Measurements from ENCODE around the gene PTK6. TPM values are rescaled to one million over a fixed set of nuclear protein-coding genes. Genes with fewer than 3 reads are reported as not detected.

The PTK6 gene
- total and polyA plus RNA-seq, 2 of the 13 experiments (the other 11 are each of a cell fraction or from before 2014, with no cell fraction given) = 0.08 TPM; not detected in 1

DNA sequence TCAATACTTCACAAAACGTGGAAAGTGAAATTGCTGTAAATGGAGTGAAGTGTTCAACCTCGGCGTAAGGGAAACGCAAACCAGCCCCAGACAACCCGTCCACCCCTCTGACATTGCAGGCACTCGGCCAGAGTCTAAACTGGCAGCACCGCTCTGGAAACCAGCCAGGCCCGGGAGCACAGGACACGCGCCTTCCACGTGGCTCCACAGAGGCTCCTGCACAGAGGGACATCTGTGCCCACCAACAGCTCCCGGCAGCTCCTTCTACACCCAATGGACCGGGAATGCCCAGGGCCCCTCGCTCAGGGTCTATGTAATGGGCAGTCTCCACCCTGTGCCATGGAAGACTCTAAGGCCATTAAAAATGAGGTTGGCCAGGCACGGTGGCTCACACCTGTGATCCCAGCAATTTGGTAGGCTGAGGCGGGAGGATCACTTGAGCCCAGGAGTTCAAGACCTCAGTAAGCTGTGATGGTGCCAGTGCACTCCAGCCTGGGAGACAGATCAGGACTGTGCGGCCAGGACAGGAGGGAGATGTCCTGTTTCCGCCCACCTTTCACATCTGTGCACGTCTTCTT, 40.2 kb upstream of the PTK6 start (continued):
- TF ChIP-seq BRCA1 (CRISPR knock-in tag; IDR thresholded peaks at IDR 0.05) (peak; percentile 76; the same call in 1 of the 2 replicates), GABPA (IDR thresholded peaks at IDR 0.05; ENCODE audit: low read depth, low read length) (no peak), GABPA (CRISPR knock-in tag; IDR thresholded peaks at IDR 0.05; ENCODE audit: low read depth) (no peak), HOXA7 (CRISPR knock-in tag; IDR thresholded peaks at IDR 0.05) (no peak), TEF (CRISPR knock-in tag; IDR thresholded peaks at IDR 0.05) (no peak), ZNF768 (CRISPR knock-in tag; IDR thresholded peaks at IDR 0.05) (no peak), MBNL3 (CRISPR knock-in tag; conservative IDR thresholded peaks at IDR 0.05) (no peak), NCOA5 (CRISPR knock-in tag; IDR thresholded peaks at IDR 0.05) (no peak), ZBTB3 (CRISPR knock-in tag; IDR thresholded peaks at IDR 0.05; ENCODE audit: borderline replicate concordance, low read depth) (no peak), NR2F2 (IDR thresholded peaks at IDR 0.05; ENCODE audit: borderline replicate concordance, low read depth) (no peak), TBX2 (CRISPR knock-in tag; IDR thresholded peaks at IDR 0.05; ENCODE audit: borderline replicate concordance) (peak; percentile 43; the same call in 1 of the 2 replicates), SMARCE1 (IDR thresholded peaks at IDR 0.05; ENCODE audit: borderline replicate concordance) (no peak), ZNF367 (CRISPR knock-in tag; IDR thresholded peaks at IDR 0.05; ENCODE audit: borderline replicate concordance) (no peak), SNAPC2 (CRISPR knock-in tag; IDR thresholded peaks at IDR 0.05) (no peak), ZNF619 (CRISPR knock-in tag; IDR thresholded peaks at IDR 0.05) (no peak), MED1 (CRISPR knock-in tag; IDR thresholded peaks at IDR 0.05) (0 out of 2 replicates have a peak, but pooled peaks have one; percentile 44), ZNF460 (CRISPR knock-in tag; IDR thresholded peaks at IDR 0.05; ENCODE audit: borderline replicate concordance) (no peak; the same call in 1 of the 2 replicates)
- TF ChIP-seq, protein P1, sequence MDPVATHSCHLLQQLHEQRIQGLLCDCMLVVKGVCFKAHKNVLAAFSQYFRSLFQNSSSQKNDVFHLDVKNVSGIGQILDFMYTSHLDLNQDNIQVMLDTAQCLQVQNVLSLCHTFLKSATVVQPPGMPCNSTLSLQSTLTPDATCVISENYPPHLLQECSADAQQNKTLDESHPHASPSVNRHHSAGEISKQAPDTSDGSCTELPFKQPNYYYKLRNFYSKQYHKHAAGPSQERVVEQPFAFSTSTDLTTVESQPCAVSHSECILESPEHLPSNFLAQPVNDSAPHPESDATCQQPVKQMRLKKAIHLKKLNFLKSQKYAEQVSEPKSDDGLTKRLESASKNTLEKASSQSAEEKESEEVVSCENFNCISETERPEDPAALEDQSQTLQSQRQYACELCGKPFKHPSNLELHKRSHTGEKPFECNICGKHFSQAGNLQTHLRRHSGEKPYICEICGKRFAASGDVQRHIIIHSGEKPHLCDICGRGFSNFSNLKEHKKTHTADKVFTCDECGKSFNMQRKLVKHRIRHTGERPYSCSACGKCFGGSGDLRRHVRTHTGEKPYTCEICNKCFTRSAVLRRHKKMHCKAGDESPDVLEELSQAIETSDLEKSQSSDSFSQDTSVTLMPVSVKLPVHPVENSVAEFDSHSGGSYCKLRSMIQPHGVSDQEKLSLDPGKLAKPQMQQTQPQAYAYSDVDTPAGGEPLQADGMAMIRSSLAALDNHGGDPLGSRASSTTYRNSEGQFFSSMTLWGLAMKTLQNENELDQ (CRISPR knock-in tag; IDR thresholded peaks at IDR 0.05; ENCODE audit: borderline replicate concordance) = no peak
- TF ChIP-seq, protein P2, sequence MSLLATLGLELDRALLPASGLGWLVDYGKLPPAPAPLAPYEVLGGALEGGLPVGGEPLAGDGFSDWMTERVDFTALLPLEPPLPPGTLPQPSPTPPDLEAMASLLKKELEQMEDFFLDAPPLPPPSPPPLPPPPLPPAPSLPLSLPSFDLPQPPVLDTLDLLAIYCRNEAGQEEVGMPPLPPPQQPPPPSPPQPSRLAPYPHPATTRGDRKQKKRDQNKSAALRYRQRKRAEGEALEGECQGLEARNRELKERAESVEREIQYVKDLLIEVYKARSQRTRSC (CRISPR knock-in tag; IDR thresholded peaks at IDR 0.05; ENCODE audit: low read depth) = no peak
- TF ChIP-seq, protein P3, sequence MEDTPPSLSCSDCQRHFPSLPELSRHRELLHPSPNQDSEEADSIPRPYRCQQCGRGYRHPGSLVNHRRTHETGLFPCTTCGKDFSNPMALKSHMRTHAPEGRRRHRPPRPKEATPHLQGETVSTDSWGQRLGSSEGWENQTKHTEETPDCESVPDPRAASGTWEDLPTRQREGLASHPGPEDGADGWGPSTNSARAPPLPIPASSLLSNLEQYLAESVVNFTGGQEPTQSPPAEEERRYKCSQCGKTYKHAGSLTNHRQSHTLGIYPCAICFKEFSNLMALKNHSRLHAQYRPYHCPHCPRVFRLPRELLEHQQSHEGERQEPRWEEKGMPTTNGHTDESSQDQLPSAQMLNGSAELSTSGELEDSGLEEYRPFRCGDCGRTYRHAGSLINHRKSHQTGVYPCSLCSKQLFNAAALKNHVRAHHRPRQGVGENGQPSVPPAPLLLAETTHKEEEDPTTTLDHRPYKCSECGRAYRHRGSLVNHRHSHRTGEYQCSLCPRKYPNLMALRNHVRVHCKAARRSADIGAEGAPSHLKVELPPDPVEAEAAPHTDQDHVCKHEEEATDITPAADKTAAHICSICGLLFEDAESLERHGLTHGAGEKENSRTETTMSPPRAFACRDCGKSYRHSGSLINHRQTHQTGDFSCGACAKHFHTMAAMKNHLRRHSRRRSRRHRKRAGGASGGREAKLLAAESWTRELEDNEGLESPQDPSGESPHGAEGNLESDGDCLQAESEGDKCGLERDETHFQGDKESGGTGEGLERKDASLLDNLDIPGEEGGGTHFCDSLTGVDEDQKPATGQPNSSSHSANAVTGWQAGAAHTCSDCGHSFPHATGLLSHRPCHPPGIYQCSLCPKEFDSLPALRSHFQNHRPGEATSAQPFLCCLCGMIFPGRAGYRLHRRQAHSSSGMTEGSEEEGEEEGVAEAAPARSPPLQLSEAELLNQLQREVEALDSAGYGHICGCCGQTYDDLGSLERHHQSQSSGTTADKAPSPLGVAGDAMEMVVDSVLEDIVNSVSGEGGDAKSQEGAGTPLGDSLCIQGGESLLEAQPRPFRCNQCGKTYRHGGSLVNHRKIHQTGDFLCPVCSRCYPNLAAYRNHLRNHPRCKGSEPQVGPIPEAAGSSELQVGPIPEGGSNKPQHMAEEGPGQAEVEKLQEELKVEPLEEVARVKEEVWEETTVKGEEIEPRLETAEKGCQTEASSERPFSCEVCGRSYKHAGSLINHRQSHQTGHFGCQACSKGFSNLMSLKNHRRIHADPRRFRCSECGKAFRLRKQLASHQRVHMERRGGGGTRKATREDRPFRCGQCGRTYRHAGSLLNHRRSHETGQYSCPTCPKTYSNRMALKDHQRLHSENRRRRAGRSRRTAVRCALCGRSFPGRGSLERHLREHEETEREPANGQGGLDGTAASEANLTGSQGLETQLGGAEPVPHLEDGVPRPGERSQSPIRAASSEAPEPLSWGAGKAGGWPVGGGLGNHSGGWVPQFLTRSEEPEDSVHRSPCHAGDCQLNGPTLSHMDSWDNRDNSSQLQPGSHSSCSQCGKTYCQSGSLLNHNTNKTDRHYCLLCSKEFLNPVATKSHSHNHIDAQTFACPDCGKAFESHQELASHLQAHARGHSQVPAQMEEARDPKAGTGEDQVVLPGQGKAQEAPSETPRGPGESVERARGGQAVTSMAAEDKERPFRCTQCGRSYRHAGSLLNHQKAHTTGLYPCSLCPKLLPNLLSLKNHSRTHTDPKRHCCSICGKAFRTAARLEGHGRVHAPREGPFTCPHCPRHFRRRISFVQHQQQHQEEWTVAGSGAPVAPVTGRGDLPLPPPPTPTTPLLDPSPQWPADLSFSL (CRISPR knock-in tag; IDR thresholded peaks at IDR 0.05) = no peak

Data from HepG2 (cell line).